Superior temporal gyrus (tissue), 1 donor: ENCODE data around the gene IFNA5.

Experiments used
- DNase-seq: peaks from one replicate; pipeline ENCODE4 v3.0.0-alpha.2; 2016; ENCODE audit errors: extremely low spot score

The IFNA5 gene

DNA sequence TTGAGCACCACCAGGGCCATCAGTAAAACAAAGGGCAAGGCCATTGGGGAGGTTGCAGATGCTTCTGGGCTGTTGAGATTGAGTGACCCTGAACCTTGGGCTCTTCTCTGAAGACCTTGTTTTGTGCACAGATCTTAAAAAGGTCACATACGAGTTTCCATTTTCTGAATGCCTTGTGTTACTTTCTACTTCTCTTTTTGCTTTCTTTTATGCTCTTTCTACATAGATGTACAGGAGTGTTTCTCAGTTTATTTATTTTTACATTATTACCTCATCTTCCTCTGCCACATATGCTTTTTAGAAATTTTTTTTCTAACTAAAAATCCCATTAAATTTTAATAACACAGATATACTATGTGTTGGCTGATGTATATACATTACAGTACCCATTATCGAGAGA, at the start of gene IFNA5:
Gene IFNA5, minus strand, starts transcription at position 101 of the 400 bp plus-strand sequence. Its CDS starts 57 bp downstream, at position 44.
- no peak for DNase-seq

DNA sequence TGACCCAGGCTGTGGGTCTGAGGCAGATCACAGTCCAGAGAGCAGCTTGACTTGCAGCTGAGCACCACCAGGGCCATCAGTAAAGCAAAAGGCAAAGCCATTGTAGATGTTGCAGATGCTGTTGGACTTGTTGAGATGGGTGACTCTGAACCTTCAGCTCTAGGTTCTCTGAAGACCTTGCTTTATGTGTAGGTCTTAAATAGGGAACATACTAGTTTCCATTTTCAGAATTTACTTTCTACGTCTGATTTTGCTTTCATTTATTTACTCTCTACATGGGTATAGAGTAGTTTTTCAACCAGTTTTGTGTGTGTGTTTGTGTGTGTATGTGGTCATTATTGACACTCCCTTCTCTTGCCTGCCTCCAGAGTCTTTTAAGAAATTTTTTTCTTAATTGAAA, 45.7 kb upstream of the IFNA5 start, which contains the start of gene IFNA6:
Gene IFNA6, minus strand, starts transcription at position 101 of the 400 bp plus-strand sequence. Its CDS starts 0 bp downstream, at position 101.
- no peak for DNase-seq

DNA sequence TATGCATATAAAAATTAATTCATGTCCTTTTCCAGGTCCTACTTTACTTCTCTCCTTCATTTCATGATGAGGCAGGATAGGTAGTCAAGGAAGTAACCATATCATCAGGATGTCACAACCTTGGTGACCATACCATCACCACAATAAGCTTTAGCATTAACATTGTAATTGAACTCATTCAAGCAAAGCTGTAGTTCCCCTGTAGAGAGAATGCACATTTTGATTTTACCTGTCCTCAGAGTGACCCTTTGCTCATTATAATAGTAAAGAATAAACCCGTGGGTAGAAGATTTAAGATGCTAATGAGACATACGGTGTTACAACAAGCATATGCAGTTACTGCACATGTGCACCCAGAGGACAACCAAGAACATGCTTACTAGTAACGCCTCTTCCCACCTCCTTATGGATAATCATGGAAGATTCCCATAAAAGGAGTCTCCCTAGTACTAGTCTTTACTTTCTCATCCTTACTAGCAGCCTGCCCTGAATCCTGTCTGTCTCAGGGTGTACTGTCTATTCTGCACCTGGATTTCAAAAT, 43.4 kb upstream of the IFNA5 start:
- no peak for DNase-seq

DNA sequence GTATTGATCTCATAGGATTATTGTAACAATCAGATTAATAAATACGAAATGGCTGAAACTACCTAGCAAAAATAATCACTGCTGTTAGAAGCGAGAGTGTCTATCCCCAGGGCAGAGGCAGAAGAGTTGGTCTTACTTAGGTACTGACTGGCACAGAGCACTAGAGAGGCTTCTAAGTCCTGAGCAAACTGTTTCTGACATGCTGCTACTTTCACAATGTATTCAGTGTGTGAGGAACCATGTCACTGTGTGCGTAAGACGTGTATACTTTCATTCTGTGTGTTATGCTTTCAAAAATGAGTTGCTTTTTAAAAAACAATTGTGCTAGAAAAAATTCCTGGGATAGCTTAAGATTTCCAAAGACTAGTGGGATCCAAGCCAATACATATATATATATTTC, 35.6 kb upstream of the IFNA5 start:
- no peak for DNase-seq

DNA sequence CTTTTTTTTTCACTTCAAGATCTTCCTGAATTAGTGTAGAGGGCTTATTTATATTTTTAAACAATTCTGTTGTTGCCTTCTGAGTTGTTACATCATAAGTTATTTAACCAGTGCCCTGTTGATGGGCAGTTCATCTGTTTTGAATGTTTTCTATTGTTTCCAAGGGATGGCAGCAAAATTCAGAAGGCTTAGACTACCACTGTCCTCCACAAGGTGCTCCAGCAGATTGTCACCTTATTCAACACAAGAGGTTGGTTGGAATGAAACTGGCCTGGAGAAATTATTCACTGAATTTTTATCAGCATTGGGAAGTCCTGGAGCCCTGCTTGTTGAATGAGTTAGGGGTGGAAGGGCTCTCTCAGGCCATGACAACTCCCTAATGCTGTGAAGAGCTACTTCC, 31.3 kb upstream of the IFNA5 start:
- peak; percentile 39 for DNase-seq

DNA sequence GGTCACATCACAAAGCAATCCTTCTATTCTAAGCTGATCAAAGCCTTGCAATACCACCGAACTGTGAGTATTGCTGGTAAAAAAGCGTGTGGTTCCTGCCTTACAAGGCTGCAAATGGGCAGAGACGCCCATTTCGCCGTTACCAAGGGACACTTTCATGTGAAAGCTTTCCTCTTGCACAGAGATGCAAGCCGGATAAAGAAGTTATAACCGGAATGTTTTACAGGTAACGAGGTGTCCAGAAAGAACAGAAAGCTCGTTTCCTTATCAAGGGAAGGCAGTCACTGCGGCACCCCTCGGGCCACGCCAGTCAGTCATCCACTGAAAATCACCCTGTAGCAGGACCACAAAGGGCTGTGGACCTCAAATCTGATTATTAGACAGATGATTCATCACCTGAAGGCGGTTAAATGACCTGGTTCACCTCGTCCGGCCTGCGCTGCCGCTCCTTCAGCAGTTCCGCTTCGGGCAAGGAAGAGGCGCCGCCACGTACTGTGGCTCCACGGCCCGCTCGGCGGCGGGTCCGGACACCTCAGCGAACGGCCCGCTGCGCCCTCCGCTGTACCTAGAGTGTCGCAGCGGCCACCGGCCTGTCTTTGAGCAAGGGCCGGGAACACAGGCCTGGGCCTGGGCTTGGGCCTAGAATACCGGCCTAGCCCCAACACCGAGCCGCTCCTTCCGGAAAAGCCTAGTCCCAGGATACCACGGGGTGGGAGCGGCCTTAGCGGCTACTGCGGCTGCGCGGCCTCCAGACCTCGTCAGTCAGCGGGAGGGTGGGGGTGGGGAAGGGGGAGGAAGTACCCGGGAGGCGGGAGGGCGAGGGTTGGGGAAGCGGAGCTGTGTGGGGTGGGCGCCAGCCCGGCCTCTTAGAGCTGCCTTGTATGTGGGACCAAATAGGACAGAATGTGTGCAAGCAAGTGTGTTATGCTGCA, 29.9 kb upstream of the IFNA5 start, which contains the start of gene KLHL9:
Gene KLHL9, minus strand, starts transcription at position 704 of the 932 bp plus-strand sequence. Its CDS starts 545 bp downstream, at position 159.
- DNase-seq = peak; percentile 95

DNA sequence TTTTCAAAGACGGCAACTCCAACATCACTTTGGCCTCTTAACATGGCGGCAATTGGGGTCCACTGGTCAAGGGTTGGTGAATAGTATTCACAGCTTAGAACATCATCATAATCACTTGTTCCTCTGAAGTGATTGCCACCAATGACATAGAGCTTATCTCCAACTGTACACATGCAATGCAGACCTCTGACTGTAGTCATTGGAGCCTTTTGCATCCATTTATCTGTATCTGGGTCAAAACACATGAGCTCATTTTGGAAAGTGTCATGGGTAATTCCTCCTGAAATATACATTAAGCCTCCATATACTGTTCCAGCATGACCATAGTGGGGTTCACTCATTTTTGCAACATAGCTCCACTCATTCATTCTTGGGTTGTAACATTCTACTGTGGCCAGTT, 28.1 kb upstream of the IFNA5 start:
- no peak for DNase-seq

DNA sequence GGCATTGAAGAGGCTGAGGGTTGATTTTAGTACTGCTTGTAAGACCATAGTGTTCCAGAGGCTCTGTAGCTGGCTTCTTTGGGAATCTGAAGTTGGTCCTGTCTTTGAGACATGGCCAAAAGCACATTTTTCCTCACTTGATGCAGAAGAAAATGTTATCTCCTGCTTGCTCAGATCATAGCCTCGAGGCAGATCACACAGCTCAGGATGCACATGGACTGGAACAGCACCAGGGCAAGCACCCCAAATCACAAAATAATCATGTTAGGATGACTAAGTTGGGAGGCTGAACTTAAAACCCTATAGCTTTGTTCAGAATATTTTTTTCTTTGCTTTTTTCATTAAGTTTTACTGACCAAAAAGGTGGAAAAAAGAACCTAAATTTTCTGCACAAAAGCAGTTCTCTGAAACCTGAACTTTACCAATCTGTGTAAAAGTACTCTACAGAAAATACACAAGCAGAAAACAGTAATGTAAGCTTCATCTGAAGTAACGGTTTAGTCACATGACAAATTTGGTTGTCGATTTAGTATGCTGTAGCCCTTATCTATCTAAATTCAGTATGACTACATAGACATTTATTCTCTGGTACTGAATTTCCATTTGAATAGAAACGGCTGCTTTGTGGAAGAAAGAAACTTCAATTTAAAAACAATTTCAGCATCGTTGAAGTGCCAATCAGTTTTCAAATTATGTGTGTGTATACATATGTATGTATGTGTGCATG, 26.7 kb upstream of the IFNA5 start:
- DNase-seq = peak; percentile 35

DNA sequence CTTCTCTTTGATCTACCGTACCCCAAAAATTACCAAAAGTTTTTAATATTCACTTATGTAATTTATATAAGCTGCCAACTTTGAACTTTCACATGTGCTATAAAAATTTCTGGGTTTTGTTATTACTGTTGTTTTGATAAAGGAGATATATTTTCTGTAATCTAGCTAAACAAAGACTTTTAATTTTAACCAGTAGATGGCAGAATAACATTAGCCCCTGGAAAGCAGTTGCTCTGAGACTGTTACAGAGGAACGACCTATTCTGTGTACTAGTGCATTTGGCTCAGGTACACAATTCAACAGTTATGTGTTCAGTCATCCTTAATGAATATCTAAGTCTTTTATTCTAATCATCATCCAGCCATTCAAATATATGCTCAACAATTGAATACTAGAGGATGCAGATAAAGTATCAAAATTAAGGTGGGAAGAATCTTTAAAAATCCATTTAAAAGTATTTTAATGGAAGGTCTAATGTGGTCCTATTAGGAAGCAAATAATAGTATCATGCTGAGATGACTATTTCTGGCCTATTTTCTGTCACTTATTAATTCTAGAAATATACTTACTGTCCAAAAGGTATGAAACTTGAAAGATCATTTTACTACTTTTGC, 21.5 kb upstream of the IFNA5 start:
- DNase-seq = peak; percentile 86

DNA sequence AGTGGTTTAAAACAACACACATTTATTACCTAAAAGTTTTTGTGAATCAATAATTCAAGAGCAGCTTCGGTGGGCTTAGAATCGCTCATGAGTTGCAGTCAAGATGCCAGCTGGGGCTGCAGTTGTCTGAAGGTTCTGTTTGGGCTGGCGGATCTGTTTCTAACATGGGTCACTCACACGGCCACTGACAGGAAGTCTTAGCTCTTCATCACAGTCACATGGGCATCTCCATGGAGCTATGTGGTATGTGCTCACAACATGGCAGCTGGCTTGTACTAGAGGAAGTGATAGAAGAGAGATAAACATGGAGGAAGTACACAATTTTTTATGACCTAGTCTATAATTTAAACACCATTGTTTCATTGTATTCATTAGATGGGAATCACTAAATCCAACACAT, 18.9 kb upstream of the IFNA5 start:
- no peak for DNase-seq

DNA sequence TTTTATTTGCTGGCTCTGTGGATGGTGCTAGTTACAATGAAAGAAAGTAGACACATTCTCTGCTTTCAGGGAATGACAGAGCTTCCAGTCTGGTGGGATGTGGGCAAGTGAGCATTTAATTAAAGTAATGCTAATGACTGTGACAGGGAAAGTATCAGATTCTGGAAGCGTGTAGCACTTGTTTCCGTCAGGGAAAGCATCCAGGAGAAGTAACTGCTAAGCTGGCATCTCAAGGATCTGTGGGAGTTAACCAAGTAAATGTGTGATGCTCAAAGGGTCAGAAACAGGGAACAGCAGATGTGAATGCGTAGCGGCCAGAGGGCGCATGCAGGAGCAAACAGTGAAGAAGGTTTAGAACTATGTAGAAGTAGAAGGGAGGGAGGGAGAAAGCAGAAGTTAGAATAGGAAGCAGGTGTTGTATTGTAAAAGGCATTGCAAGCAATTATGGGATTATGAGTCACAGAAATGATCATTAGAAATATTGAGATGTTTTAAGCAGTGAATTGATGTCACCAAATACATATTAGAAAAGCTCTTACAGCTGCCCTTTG, 17.9 kb upstream of the IFNA5 start:
- peak; percentile 17 for DNase-seq

DNA sequence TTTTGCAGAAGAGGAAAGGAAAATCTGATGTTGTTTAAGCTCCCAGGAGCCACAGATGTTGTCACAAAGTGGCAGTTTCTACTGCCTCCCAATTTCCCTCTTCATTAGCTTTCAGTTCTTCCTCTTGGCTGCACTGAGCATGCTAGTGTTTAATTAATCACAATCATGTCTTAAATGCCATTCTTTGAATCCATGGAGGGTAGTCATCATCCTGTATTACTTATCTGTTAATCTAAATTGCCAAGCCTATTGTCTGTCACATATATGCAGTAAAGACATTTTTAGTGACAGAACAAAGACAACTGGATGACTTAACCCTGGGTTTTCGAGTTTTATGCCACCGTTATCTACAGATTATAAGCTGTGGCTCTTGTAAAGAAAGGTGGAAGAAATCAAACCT, 15.4 kb upstream of the IFNA5 start:
- DNase-seq = peak; percentile 10

DNA sequence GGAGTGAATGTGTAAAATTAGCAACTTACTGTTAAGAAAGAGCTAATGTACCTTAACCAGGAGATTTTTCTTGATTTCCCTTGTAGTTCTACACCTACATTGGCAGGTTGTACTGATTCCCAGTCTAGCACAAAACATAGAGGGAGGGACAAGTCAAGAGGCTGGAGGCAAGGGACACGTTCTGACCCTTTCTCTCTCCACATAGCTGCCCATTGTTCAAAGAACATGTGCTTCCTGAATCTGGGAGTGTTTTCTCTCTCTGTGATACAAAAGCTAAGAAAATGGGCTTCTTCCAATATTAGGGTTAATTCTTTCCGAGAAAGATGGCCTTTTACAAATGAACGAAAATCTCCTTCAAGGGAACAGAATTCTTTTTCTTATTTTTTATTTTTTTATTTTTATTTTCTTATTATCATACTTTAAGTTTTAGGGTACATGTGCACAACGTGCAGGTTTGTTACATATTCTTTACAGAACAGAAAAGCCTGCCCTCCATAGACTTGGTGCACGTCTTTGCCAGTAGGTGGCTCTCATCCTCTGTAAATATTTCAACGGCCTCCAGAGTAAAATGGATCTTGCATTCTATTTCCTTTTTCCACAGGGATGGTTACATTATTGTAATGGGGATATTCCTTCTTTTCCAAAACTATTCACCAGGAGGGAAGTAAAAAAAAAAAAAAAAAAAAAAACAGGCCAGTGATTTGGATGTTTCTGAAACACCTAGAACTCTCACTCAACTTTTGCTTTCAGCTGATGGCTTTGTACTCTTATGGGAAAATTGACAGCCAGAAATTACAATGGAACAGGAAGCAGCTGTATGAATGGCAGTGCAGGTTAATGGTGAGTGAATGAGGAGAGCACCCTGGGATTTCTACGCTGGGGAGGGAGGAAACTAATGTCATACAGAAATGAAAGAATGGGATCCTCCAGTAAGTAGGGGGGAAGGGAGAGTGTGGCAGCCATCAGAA, 13.1 kb upstream of the IFNA5 start:
- DNase-seq = peak; percentile 88

DNA sequence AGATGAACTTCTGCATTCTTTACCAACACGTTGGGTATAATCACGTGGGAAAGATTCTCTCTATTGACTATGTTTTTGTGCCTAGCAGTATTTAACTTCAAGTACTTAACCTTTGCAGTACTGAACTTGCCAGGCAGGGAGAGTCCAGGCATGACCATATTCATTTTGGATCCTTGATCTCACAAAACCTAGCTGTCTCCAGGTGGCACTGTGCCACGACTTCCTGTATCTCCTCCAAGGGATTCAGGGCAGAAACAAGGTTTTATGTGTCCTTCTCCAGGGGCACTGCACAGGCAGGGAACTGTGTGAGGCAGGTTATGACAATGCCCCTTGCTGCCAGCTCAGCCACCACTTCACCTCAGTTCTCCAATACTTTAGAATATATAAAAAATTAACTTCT, 11.7 kb upstream of the IFNA5 start:
- DNase-seq = no peak

DNA sequence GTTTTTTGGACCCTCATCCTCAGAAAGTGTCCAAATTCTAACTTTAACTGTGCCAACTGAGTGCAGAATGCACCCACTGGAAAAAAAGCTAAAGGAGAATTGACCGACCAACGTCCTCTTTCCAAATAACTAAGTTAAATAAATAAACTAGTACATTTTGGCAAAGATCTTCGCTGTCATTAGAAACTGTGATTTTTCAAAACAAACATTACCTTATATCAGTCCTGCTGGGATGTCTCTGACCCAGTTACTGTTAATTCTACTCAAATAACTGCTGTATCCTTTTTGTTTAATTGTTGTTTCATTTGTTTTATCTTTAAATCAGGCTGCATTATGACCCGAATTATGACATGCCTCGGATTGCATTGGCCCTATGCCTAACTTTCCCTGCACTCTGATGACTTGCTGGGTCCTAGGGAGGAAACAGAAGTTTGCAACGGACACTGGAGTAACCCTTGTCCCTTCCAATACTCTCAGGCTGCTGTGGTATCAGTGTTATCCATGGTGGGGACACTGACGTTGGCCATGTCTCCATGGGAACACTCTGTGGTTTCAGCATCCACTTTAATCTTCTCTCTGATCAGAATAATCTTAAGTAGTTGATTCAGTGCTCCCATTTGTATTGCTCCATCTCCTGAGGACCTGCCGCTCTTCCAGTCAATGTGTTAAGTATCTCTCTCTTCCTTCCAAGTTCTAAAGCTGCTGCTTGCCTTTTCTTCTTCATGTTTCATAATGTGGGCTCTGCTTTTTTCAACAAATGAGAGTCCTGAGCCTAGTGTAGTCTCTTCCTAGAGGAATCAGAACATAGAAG, 11.1 kb upstream of the IFNA5 start:
- no peak for DNase-seq

DNA sequence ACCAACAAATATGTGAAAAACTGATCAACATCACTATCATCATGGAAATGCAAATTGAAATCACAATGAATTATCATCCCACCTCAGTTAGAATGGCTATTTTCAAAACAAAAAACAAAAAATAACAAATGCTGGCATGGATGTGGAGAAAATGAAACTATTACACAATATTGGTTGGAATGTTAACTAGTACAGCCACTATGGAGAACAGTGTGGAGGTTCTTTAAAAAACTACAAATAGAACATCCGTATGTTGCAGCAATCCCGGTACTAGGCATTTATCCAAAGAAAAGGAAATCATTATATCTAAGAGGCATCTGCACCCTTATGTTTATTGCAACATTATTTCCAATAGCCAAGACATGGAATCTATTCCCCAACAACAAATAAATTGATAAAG, 9.0 kb upstream of the IFNA5 start:
- DNase-seq = no peak

DNA sequence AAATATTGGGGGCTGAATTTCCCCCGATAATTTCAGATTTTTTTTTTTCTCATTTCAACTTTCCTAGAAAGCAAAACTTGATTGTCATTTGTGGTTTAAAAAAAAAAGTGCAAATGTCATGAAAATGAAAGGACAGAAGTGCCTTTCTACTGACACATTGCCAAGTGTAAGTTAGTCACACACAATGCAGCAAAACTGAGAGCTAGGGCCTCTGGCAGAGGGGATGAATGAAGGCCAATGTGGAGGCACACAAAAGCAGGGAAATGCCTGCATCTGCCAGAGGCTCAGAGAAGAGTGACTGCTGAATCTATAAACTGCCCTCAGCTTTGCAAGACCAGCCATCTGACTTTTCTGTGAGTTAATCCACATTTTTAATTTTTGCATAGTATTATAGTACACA, 6.8 kb upstream of the IFNA5 start:
- DNase-seq = no peak

DNA sequence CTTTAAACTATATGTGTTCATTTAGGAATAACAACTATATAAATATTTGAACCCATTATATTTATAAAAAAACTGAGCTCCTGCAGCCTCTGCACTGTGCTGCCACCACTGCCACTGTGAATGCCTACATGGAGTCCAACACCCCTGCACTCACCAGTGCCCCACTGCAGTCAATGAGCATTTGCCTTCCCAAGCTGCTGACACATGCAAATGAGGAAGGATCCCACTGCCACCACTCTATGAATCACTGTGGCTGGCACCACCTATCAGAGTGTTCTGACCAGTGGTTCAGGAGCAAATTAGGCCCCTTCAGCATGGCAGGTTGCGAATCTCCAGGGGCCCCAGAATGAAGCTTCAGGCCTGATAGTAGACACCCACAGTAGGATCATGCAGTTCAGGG, 9.1 kb downstream of the IFNA5 start:
- DNase-seq = no peak

DNA sequence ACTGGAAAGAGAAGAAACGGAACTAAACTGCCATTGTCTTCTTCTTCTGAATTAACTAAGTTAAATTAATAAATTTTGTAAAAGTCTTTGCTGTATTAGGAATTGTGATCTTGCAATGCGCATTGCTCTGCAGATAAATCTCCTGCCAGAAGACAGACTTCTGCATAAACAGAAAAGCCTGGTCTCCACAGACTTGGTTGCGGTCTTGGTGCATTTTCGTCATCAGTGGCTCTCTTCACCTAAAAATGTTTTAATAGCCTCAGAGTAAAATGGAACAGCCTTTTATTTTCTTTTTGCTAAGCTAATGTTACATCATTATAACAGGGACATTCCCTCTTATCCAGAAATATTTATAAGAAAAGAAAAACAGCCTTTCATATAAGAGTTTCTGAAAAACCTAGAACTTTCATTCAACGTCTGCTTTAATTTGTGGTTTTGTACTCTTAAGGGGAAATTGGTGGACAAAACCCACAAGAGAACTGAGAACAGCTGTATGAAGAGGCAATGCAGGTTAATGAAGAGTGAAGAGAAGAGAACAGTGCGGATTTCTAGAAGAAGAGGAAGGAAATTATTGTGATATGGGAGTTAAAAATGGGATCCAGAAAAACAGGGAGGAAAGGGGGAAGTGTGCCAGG, 10.1 kb downstream of the IFNA5 start:
- no peak for DNase-seq
